OCI-LY3 (cell line): ENCODE results near the gene BCO2.

Experiments
- H2AFZ ChIP-seq: fragments of 200-600, 300-600 bp; shearing (Covaris generic); 2 replicates; pipeline ENCODE4 v1.6.0; 2014; ENCODE audit warnings: antibody characterized with exemption, low read depth, low read length
- H3K27ac ChIP-seq: fragments of 200-600, 300-600 bp; sonication (generic); 2 replicates; pipeline ENCODE4 v1.5.1; 2014; ENCODE audit warnings: mild to moderate bottlenecking, low read length, moderate library complexity, mixed read lengths
- H3K27me3 ChIP-seq: fragments of 200-600, 300-600 bp; sonication (generic); 2 replicates; pipeline ENCODE4 v1.6.1; 2014; ENCODE audit warnings: low read depth, low read length, mixed read lengths
- H3K36me3 ChIP-seq: fragments of 200-600, 300-600 bp; sonication (generic); replicated peaks from 2 replicates; pipeline ENCODE3; 2014; ENCODE audit warnings: low read depth, low read length, mixed read lengths
- H3K4me1 ChIP-seq: fragments of 300-600, 200-600 bp; sonication (generic); 2 replicates; pipeline ENCODE4 v1.6.1; 2014; ENCODE audit warnings: low read length, mixed read lengths
- H3K4me2 ChIP-seq: fragments of 200-600, 300-600 bp; sonication (generic); 2 replicates; pipeline ENCODE4 v1.6.1; 2014; ENCODE audit warnings: low read length, mixed read lengths
- H3K4me3 ChIP-seq: fragments of 300-600, 200-600 bp; sonication (generic); 2 replicates; pipeline ENCODE4 v1.5.1; 2014; ENCODE audit warnings: antibody characterized with exemption, mild to moderate bottlenecking, low read length, moderate library complexity
- H3K79me2 ChIP-seq: fragments of 300-600, 200-600 bp; shearing (Covaris generic); 2 replicates; pipeline ENCODE4 v1.6.1; 2014; ENCODE audit warnings: mild to moderate bottlenecking, low read length, mixed read lengths
- H3K9ac ChIP-seq: fragments of 300-600, 200-600 bp; shearing (Covaris generic); 2 replicates; pipeline ENCODE4 v1.6.0; 2014; ENCODE audit warnings: mild to moderate bottlenecking, low read length, moderate library complexity
- H3K9me3 ChIP-seq: fragments of 200-600, 300-600 bp; shearing (Covaris generic); 2 replicates; pipeline ENCODE4 v1.6.1; 2014; ENCODE audit warnings: low read length, mixed read lengths; ENCODE audit not compliant: insufficient read depth
- H4K20me1 ChIP-seq: fragments of 200-600, 300-600 bp; sonication (generic); 2 replicates; pipeline ENCODE4 v1.6.1; 2016; ENCODE audit warnings: low read length, mixed read lengths; ENCODE audit not compliant: insufficient read depth
- EZH2phosphoT487 ChIP-seq: fragments of 200-600 bp; shearing (Covaris generic); IDR thresholded peaks from 2 replicates; pipeline ENCODE4 v1.6.1; 2018; ENCODE audit warnings: antibody characterized with exemption, mixed run types, low read depth
- TF ChIP-seq, protein P1 (sequence below): fragments of 200-600, 300-600 bp; sonication (generic); IDR thresholded peaks from 2 replicates; pipeline ENCODE4 v1.5.1; 2014; ENCODE audit warnings: antibody characterized with exemption, low read length, low read depth

BCO2 gene

DNA sequence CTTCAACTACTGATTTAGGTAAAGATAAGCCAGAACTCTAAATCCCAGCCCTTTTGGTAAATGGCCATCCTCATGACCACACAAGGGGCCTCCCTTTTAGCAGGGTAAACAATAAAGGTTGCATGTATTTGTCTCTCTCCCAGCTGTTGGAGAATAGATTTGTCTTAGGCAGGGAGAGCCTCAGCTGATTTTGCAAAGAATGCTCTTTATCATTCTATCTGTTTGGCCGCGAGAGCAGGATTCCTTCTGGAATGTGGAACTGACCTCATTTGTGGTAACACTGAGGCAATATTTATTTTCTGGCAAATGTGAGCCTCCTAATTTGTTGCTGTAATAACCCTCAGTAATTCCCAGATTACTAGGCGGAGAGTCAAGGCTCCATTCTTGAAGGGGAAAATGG, 66.2 kb downstream of the BCO2 start:
- H3K4me1 ChIP-seq, result peaks cover 3% of the 10 kb centered on the region
- H4K20me1 ChIP-seq, result no peaks in the 10 kb centered on the region
- no peak overlapping the region for H3K9ac ChIP-seq

DNA sequence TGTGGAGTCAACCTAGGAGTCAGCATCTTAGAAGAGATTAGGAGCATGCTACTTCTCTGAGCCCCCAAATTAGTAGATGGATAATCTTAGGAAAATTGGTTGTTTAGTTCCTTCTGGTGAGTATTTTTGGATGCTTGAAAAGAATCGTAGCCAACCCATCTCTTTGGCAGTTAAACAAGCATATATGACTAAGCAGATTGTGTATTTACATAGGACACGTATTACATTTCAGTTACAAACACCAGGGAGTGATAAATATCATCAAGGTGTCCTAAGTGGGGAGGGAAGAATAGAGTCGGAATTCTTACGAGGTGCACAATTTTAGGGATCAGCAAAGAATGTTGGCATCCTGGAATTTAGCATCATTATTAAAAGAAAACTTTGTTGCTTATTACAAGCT, 71.9 kb downstream of the BCO2 start:
- H3K4me2 ChIP-seq, result no peak overlapping the region

More for the DNA sequence above, 66.2 kb downstream of the BCO2 start:
- no peaks in the 10 kb centered on the region for H3K79me2 ChIP-seq
- TF ChIP-seq, protein P1, sequence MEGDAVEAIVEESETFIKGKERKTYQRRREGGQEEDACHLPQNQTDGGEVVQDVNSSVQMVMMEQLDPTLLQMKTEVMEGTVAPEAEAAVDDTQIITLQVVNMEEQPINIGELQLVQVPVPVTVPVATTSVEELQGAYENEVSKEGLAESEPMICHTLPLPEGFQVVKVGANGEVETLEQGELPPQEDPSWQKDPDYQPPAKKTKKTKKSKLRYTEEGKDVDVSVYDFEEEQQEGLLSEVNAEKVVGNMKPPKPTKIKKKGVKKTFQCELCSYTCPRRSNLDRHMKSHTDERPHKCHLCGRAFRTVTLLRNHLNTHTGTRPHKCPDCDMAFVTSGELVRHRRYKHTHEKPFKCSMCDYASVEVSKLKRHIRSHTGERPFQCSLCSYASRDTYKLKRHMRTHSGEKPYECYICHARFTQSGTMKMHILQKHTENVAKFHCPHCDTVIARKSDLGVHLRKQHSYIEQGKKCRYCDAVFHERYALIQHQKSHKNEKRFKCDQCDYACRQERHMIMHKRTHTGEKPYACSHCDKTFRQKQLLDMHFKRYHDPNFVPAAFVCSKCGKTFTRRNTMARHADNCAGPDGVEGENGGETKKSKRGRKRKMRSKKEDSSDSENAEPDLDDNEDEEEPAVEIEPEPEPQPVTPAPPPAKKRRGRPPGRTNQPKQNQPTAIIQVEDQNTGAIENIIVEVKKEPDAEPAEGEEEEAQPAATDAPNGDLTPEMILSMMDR, result no peak
- TF ChIP-seq EZH2phosphoT487, result no peak
- no peak overlapping the region for H3K27ac ChIP-seq
- peaks cover 17% of the 10 kb centered on the region for H3K36me3 ChIP-seq
- H3K4me2 ChIP-seq, result no peak overlapping the region
- no peak overlapping the region for H3K4me3 ChIP-seq
- H2AFZ ChIP-seq, result no peak overlapping the region
- H3K27me3 ChIP-seq, result no peaks in the 10 kb centered on the region
- H3K9me3 ChIP-seq, result no peaks in the 10 kb centered on the region

DNA sequence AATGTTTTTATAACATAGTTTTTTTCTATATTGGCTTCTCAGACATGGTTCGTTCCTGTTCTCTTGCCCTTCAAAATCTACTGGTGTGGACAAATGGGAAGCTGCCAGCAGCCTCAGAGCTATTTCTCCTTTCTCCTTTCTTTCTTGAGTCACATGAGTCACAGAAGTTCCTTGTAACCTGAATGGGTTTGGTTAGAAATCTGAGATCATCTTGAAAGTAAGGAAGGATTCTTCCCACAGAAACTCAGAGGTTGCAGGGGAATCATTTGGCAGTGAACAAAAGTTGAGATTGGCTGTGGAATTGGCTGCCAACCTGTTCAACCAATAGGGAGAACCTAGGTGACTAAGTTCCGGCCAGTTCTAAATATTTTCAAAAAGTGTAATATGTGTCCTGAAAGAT, 72.9 kb downstream of the BCO2 start:
- Histone ChIP-seq H3K27me3 (no peaks in the 10 kb centered on the region), H4K20me1 (no peaks in the 10 kb centered on the region), H3K27ac (no peak overlapping the region), H3K9me3 (no peaks in the 10 kb centered on the region), H3K9ac (no peak overlapping the region), H3K4me1 (no peaks in the 10 kb centered on the region), H3K36me3 (no peaks in the 10 kb centered on the region), H3K4me2 (no peak overlapping the region), H3K79me2 (no peaks in the 10 kb centered on the region), H2AFZ (no peak overlapping the region), H3K4me3 (no peak overlapping the region)
- TF ChIP-seq, protein P1, result no peak
- TF ChIP-seq EZH2phosphoT487, result no peak

More for the DNA sequence above, 71.9 kb downstream of the BCO2 start:
- Histone ChIP-seq H3K4me3 (no peak overlapping the region), H3K79me2 (no peaks in the 10 kb centered on the region), H2AFZ (no peak overlapping the region), H4K20me1 (no peaks in the 10 kb centered on the region), H3K9ac (no peak overlapping the region), H3K27me3 (no peaks in the 10 kb centered on the region), H3K9me3 (no peaks in the 10 kb centered on the region), H3K27ac (no peak overlapping the region), H3K4me1 (no peaks in the 10 kb centered on the region), H3K36me3 (no peaks in the 10 kb centered on the region)
- TF ChIP-seq, protein P1, result no peak
- no peak for TF ChIP-seq EZH2phosphoT487

DNA sequence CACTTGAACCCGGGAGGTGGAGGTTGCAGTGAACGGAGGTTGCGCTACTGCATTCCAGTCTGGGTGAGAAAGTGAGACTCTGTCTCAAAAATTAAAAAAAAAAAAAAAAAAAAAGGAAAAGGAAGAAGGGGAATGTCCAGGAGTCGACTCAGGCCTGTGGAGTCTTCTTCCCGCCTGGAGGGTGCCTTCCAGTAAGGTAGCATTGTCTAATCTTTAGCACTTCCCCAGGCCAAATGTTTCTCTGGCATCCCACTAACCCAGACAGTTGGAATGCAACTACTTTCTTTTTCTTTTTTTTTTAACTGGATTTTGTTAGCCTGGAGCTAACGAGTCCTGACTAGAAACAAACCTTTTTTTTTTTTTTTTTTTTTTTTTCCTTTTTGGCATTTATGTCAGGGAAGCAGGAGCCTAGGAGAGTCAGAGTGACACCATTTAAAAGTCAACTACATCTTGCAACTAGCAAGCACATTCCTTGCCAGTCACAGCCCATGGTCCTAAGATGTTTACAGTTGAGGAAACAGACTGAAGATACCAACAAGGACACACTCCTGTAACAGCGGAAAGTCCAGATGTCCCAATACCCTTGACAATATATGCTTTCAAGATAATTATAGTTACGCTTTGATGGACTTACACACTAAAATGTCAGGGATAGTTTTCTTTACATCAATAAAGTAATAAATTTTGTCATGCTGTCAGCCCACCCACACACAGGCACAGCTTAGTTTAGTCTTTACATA, 74.7 kb downstream of the BCO2 start:
- Histone ChIP-seq H3K4me3 (no peak overlapping the region), H3K4me2 (no peak overlapping the region), H3K9me3 (no peaks in the 10 kb centered on the region), H3K4me1 (no peaks in the 10 kb centered on the region), H3K79me2 (no peaks in the 10 kb centered on the region), H3K36me3 (no peaks in the 10 kb centered on the region), H3K27me3 (no peaks in the 10 kb centered on the region), H2AFZ (no peak overlapping the region), H4K20me1 (no peaks in the 10 kb centered on the region), H3K27ac (no peak overlapping the region), H3K9ac (no peak overlapping the region)
- TF ChIP-seq, protein P1, result no peak
- TF ChIP-seq EZH2phosphoT487, result no peak
